Smooth muscle cell (in vitro differentiated cells): Measurements from ENCODE around the gene LRCH3. TPM values are rescaled to one million over a fixed set of nuclear protein-coding genes. Genes with fewer than 3 reads are reported as not detected.
"Not testable (repeated sequence)": the region's sequence is repeated elsewhere in the genome, so short reads cannot be mapped to it uniquely, and the experiment has no call there.

ENCODE experiments used
- DNase-seq: peaks from one replicate; lab custom pipeline; 2025; ENCODE audit not compliant: unreplicated experiment; lab: John Stamatoyannopoulos, UW
- H2AFZ ChIP-seq: fragments of 200-600 bp; sonication (generic); 2 replicates; pipeline ENCODE4 v1.6.0; 2016; ENCODE audit warnings: antibody characterized with exemption, low read depth, mild to moderate bottlenecking
- H3F3A ChIP-seq: fragments of 200-600 bp; sonication (generic); 2 replicates; pipeline ENCODE4 v1.6.0; 2017; ENCODE audit warnings: antibody characterized with exemption, low read depth
- H3K27ac ChIP-seq: fragments of 200-600 bp; sonication (generic); 2 replicates; pipeline ENCODE4 v1.5.1; 2016; ENCODE audit warnings: low read depth, mild to moderate bottlenecking
- H3K27me3 ChIP-seq: fragments of 200-600 bp; sonication (generic); 2 replicates; pipeline ENCODE4 v1.6.1; 2016; ENCODE audit warnings: low read depth, mild to moderate bottlenecking
- H3K36me3 ChIP-seq: fragments of 200-600 bp; sonication (generic); 2 replicates; pipeline ENCODE4 v1.5.1; 2016; ENCODE audit warnings: low read depth
- H3K4me1 ChIP-seq: fragments of 200-600 bp; sonication (generic); 2 replicates; pipeline ENCODE4 v1.5.1; 2016; ENCODE audit warnings: low read depth
- H3K4me2 ChIP-seq: fragments of 200-600 bp; sonication (generic); 2 replicates; pipeline ENCODE4 v1.6.0; 2016; ENCODE audit warnings: mild to moderate bottlenecking
- H3K4me3 ChIP-seq: fragments of 200-600 bp; sonication (generic); 2 replicates; pipeline ENCODE4 v1.5.1; 2016; ENCODE audit warnings: mild to moderate bottlenecking
- H3K79me2 ChIP-seq: fragments of 200-600 bp; sonication (generic); 2 replicates; pipeline ENCODE4 v1.6.0; 2016; ENCODE audit warnings: low read depth, mild to moderate bottlenecking
- H3K9ac ChIP-seq: fragments of 200-600 bp; sonication (generic); 2 replicates; pipeline ENCODE4 v1.6.0; 2016; ENCODE audit warnings: low read depth
- H3K9me3 ChIP-seq: fragments of 200-600 bp; sonication (generic); replicated peaks from 2 replicates; pipeline ENCODE4 v1.5.1; 2016; ENCODE audit warnings: low read depth
- H4K20me1 ChIP-seq: fragments of 200-600 bp; sonication (generic); 2 replicates; pipeline ENCODE4 v1.6.0; 2016; ENCODE audit warnings: low read depth
- CTCF ChIP-seq: fragments of 200-600 bp; sonication (generic); IDR thresholded peaks from 2 replicates; pipeline ENCODE4 v1.5.1; 2017; ENCODE audit warnings: borderline replicate concordance, mild to moderate bottlenecking, antibody characterized with exemption; ENCODE audit not compliant: insufficient read depth, poor library complexity, severe bottlenecking
- WGBS: methylation state at CpG from one replicate; pipeline ENCODE4 v1.1.7; 2016; ENCODE audit warnings: low lambda C conversion rate; 5-methylcytosine and 5-hydroxymethylcytosine counted together
- polyA plus RNA-seq: library from polyadenylated mRNA; unstranded; fragments of >200 nt; fragmentation: Nextera tagmentation; extraction: Ambion mirVana; gene quantifications from 2 replicates; pipeline ENCODE4 v1.2.1, GENCODE V29; 2016
- total RNA-seq: library from RNA; depleted of rRNA; stranded (reverse); fragments of >200 nt; gene quantifications from 2 replicates; pipeline ENCODE4 v1.2.3, GENCODE V29; 2014

LRCH3 gene
- total and polyA plus RNA-seq, 2 experiments from 2014 or later: 15.6 to 31.7 TPM

- Histone ChIP-seq H3K27ac (no peak overlapping the region), H3K9me3 (no peaks in the 10 kb centered on the region), H3F3A (peaks cover 7% of the 10 kb centered on the region), H3K36me3 (no peaks in the 10 kb centered on the region), H3K4me3 (no peak overlapping the region), H4K20me1 (peaks cover 4% of the 10 kb centered on the region), H3K4me2 (no peak overlapping the region), H3K79me2 (no peaks in the 10 kb centered on the region), H2AFZ (no peak overlapping the region), H3K4me1 (peaks cover 7% of the 10 kb centered on the region), H3K27me3 (no peaks in the 10 kb centered on the region), H3K9ac (no peak overlapping the region)
- TF ChIP-seq CTCF: no peak
- no peak for DNase-seq
- 93% methylated on average over 4 of the region's 4 CpGs for WGBS
Observed at GRCh38 chr3:197908957-197909701, 118.1 kb downstream of the LRCH3 start.

- no peak for TF ChIP-seq CTCF
- Histone ChIP-seq H3K79me2 (no peaks in the 10 kb centered on the region), H3K9ac (no peak overlapping the region), H3K36me3 (no peaks in the 10 kb centered on the region), H3K4me2 (no peak overlapping the region), H3K27me3 (no peaks in the 10 kb centered on the region), H3K27ac (no peak overlapping the region), H3K4me1 (peaks cover 4% of the 10 kb centered on the region), H4K20me1 (no peaks in the 10 kb centered on the region), H3K9me3 (no peaks in the 10 kb centered on the region), H2AFZ (no peak overlapping the region), H3F3A (no peaks in the 10 kb centered on the region), H3K4me3 (no peak overlapping the region)
- 89% methylated on average over 32 of the region's 33 CpGs for WGBS
- DNase-seq: no peak
Observed at GRCh38 chr3:197912741-197913476, 121.9 kb downstream of the LRCH3 start.

GRCh38 chr3:197913641-197914380, 122.8 kb downstream of the LRCH3 start:
- H3K36me3 ChIP-seq: no peaks in the 10 kb centered on the region
- H3K79me2 ChIP-seq: no peaks in the 10 kb centered on the region
- H3K9ac ChIP-seq: no peak overlapping the region
- peaks cover 4% of the 10 kb centered on the region for H3K4me1 ChIP-seq
- no peak overlapping the region for H3K4me2 ChIP-seq
- no peaks in the 10 kb centered on the region for H3K9me3 ChIP-seq
- WGBS: 96% methylated on average over 12 of the region's 12 CpGs
- no peak overlapping the region for H3K27ac ChIP-seq
- no peaks in the 10 kb centered on the region for H3K27me3 ChIP-seq
- H3K4me3 ChIP-seq: no peak overlapping the region
- H2AFZ ChIP-seq: no peak overlapping the region
- TF ChIP-seq CTCF: no peak
- DNase-seq: no peak
- H3F3A ChIP-seq: no peaks in the 10 kb centered on the region
- H4K20me1 ChIP-seq: no peaks in the 10 kb centered on the region

- not testable (repeated sequence) for H3K4me3 ChIP-seq, H3K27me3 ChIP-seq, DNase-seq, H3K36me3 ChIP-seq, H3K9me3 ChIP-seq, H2AFZ ChIP-seq, H3K9ac ChIP-seq, H3F3A ChIP-seq, H3K4me1 ChIP-seq, H3K4me2 ChIP-seq, H3K27ac ChIP-seq, H4K20me1 ChIP-seq, H3K79me2 ChIP-seq
- 87% methylated on average over 21 of the region's 24 CpGs for WGBS
Observed at GRCh38 chr3:197921429-197922275, 130.6 kb downstream of the LRCH3 start.
